Stimulated activated effector memory CD8-positive, alpha-beta T cell treated with anti-CD3 and anti-CD28 coated beads, Interleukin-12 subunit alpha, Interleukin-12 subunit beta, amount 100 ng/mL, for 72 hours (primary cell): ENCODE data around the gene MORF4L1.
"Not testable (repeated sequence)": the region's sequence is repeated elsewhere in the genome, so short reads cannot be mapped to it uniquely, and the experiment has no call there.

ENCODE experiments used
- ATAC-seq: fragments of 150-1000 bp; cut with Tn5 transposase; 2 replicates; pipeline ENCODE4 v1.10.0; 2021
- DNase-seq, 2 donors: peaks; one replicate each; pipeline ENCODE4 v3.0.0; 2021 to 2022; ENCODE audit warnings: low spot score in 2 of 2
- H3K27ac Mint-ChIP-seq: one replicate; pipeline ENCODE4 v1.8.0; 2022; ENCODE audit warnings: mild to moderate bottlenecking, mixed read lengths
- H3K36me3 Mint-ChIP-seq: one replicate; pipeline ENCODE4 v1.8.0; 2022; ENCODE audit warnings: mild to moderate bottlenecking, mixed read lengths
- H3K4me1 Mint-ChIP-seq: one replicate; pipeline ENCODE4 v1.8.0; 2022; ENCODE audit warnings: mixed read lengths
- H3K4me3 Mint-ChIP-seq: one replicate; pipeline ENCODE4 v1.8.0; 2022; ENCODE audit warnings: mild to moderate bottlenecking, mixed read lengths
- H3K9me3 Mint-ChIP-seq: one replicate; pipeline ENCODE4 v1.8.0; 2022; ENCODE audit warnings: mixed read lengths

MORF4L1 gene

DNA sequence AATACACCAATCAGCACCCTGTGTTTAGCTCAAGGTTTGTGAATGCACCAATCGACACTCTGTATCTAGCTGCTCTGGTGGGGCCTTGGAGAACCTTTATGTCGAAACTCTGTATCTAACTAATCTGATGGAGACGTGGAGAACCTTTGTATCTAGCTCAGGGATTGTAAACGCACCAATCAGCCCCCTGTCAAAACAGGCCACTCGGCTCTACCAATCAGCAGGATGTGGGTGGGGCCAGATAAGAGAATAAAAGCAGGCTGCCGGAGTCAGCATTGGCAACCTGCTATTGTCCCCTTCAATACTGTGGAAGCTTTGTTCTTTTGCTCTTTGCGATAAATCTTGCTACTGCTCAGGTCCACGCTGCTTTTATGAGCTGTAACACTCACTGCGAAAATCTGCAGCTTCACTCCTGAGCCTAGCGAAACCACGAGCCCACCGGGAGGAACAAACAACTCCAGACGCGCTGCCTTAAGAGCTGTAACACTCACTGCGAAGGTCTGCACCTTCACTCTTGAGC is 25.2 kb upstream of the MORF4L1 start:
- not testable (repeated sequence) for H3K27ac Mint-ChIP-seq, H3K4me3 Mint-ChIP-seq, ATAC-seq, DNase-seq, H3K9me3 Mint-ChIP-seq, H3K4me1 Mint-ChIP-seq, H3K36me3 Mint-ChIP-seq

GRCh38 chr15:78850352-78850751 is 22.3 kb upstream of the MORF4L1 start:
- DNase-seq (no peak), ATAC-seq (no peak)
- Mint-ChIP-seq H3K9me3 (no peaks in the 10 kb centered on the region), H3K27ac (no peak overlapping the region), H3K4me1 (no peaks in the 10 kb centered on the region), H3K36me3 (no peaks in the 10 kb centered on the region), H3K4me3 (no peak overlapping the region)

DNA sequence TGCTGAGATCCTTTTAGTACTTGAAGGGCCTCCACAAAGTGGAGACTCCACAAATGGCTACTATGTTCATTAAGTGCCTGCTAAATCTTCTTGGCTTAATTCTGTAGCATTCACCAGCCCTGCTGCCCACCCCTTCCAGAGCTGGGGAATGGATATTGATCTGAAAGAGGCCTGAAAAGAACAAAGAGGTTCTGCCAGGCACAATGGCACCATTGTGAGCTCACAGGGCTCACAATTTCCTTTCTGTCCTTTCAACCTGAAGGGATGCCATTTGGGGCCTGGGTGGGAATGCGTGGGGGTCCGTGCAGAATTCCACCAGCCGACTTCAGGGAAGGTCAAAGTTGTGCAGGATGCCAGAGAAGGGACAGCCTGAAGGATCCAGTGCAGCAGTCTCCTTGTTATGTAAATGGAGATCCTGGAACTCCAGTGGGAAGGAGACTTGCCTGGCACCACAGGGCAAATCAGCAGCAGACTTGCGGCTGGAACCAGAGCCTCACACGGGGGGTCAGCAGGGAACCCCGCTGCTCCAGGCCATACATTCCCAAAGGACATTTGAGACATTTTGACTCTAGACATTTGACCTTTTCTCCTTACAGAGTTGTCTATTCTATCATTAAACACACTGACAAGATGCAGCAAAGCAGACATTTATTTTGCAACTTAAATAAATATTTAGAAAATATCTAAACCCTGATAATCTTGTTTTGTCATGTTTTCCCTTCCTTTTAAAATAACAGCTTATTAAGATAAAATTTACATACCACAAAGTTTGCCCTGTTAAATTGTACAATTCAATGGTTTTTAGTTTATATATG is 21.5 kb upstream of the MORF4L1 start:
- no peaks in the 10 kb centered on the region for H3K9me3 Mint-ChIP-seq
- no peak for ATAC-seq
- no peaks in the 10 kb centered on the region for H3K4me1 Mint-ChIP-seq
- H3K4me3 Mint-ChIP-seq: no peak overlapping the region
- no peaks in the 10 kb centered on the region for H3K36me3 Mint-ChIP-seq
- no peak for DNase-seq
- no peak overlapping the region for H3K27ac Mint-ChIP-seq

DNA sequence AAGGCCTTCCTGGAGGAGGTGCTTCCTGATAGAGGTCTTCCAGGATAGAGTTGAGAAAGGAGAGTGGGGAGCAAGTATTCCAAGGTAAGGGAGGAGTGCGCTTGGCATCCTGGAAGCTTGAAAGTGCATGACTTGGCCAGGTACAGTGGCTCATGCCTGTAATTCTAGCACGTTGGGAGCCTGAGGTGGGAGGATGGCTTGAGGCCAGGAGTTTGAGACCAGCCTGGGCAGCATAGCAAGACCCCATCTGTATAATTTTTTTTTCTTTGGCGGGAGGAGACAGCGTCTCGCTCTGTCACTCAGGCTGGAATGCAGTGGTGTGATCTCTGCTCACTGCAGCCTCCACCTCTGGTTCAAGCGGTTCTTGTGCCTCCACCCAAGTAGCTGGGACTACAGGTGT is 19.2 kb upstream of the MORF4L1 start:
- H3K27ac Mint-ChIP-seq: no peak overlapping the region
- H3K36me3 Mint-ChIP-seq: no peaks in the 10 kb centered on the region
- no peaks in the 10 kb centered on the region for H3K9me3 Mint-ChIP-seq
- no peak for DNase-seq
- H3K4me3 Mint-ChIP-seq: no peak overlapping the region
- no peaks in the 10 kb centered on the region for H3K4me1 Mint-ChIP-seq
- ATAC-seq: no peak

DNA sequence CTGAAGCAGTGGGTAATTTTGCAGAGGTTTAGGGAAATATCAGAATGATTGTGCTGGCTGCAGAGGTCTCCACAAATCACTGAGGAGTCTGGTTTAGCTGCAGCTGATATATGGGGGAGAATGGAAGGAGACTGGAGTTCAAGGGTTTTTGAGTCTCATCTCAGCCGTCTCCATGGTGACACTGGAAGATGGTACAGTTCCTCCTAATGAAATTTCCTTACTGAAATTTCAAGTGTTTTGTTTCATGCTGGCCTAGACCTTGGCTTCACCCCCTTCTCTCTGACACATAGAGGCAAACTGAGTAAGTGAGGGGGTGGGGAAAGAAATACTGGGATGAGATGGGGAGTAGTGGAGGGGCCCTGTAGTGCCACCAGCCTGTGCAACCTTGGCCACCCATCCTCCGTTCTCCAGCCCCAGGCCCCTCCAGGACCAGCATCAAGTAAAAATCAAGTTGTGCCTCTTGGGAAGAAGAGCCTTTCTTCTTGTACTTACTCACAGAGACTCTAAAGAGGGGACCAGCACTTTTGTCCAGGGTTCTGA is 17.8 kb upstream of the MORF4L1 start:
- H3K36me3 Mint-ChIP-seq: peaks cover 2% of the 10 kb centered on the region
- ATAC-seq: no peak

GRCh38 chr15:78855746-78856145 is 16.9 kb upstream of the MORF4L1 start:
- ATAC-seq (no peak), DNase-seq (no peak)
- H3K27ac Mint-ChIP-seq: no peak overlapping the region
- peaks cover 10% of the 10 kb centered on the region for H3K36me3 Mint-ChIP-seq
- H3K4me3 Mint-ChIP-seq: no peak overlapping the region
- no peaks in the 10 kb centered on the region for H3K9me3 Mint-ChIP-seq
- H3K4me1 Mint-ChIP-seq: peaks cover 8% of the 10 kb centered on the region

More for the DNA sequence above, 17.8 kb upstream of the MORF4L1 start:
- no peak for DNase-seq
- H3K4me3 Mint-ChIP-seq: no peak overlapping the region
- no peaks in the 10 kb centered on the region for H3K9me3 Mint-ChIP-seq
- H3K27ac Mint-ChIP-seq: no peak overlapping the region
- peaks cover 2% of the 10 kb centered on the region for H3K4me1 Mint-ChIP-seq

DNA sequence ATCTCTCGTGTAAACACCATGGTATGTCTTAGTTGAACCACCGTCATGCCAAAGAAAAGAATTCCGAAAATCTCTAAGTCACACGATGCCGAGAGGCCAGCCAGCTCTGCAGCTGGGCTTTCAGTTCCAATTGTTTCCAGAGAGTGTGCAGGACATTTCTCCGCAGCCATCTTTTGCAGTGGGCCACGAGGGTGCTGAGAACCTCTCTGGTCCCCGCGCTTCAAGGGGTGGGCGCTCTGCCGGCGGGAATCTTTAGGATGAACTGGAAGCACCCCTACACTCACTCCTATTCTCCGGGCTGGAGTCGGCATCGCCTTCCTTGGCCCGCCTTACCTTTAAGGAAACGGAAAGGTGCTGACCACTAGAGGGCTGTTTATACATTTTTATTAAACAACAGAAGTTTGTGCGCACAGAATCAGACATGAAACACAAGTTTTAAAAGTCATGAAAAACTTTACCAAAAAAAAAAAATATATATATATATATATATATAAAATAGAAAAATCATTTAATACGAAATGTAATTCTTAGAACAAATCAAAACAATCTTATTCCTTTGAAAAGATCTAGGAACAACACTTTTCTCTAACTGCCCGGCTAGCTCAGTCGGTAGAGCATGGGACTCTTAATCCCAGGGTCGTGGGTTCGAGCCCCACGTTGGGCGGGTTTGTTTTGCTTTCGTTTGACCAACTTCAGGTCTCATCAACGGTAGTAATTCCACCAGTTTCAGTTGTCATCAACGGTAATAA is 12.5 kb upstream of the MORF4L1 start:
- ATAC-seq: peak; percentile 97
- H3K36me3 Mint-ChIP-seq: peaks cover 12% of the 10 kb centered on the region
- H3K27ac Mint-ChIP-seq: peak overlapping the region; percentile 96
- peak overlapping the region; percentile 68 for H3K4me3 Mint-ChIP-seq
- peaks cover 8% of the 10 kb centered on the region for H3K4me1 Mint-ChIP-seq
- DNase-seq: peak; percentile 56 to 88
- H3K9me3 Mint-ChIP-seq: no peaks in the 10 kb centered on the region

DNA sequence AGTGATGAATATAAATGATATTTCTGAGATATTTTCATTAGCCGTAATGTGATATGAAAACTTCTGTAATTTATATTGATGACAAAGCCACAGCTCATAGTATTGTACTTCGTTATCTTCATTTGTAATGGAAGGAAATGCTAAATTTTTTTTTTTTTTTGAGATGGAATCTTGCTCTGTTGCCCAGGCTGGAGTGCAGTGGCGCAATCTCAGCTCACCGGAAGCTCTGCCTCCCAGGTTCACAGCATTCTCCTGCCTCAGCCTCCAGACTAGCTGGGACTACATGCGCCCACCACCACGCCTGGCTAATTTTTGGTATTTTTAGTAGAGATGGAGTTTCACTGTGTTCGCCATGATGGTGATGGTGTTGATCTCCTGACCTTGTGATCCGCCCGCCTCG is 7.1 kb upstream of the MORF4L1 start:
- not testable (repeated sequence) for H3K36me3 Mint-ChIP-seq, H3K4me3 Mint-ChIP-seq

GRCh38 chr15:78866031-78866430 is 6.7 kb upstream of the MORF4L1 start:
- H3K4me1 Mint-ChIP-seq, ATAC-seq, H3K9me3 Mint-ChIP-seq, H3K4me3 Mint-ChIP-seq, H3K36me3 Mint-ChIP-seq, H3K27ac Mint-ChIP-seq, DNase-seq: not testable (repeated sequence)

More for the DNA sequence above, 7.1 kb upstream of the MORF4L1 start:
- not testable (repeated sequence) for ATAC-seq, H3K4me1 Mint-ChIP-seq, DNase-seq, H3K9me3 Mint-ChIP-seq, H3K27ac Mint-ChIP-seq

- Mint-ChIP-seq H3K27ac (no peak overlapping the region), H3K4me3 (no peak overlapping the region), H3K9me3 (no peaks in the 10 kb centered on the region), H3K36me3 (no peaks in the 10 kb centered on the region), H3K4me1 (peaks cover 6% of the 10 kb centered on the region)
- ATAC-seq (no peak), DNase-seq (no peak)
Measured at GRCh38 chr15:78866803-78867202, 5.9 kb upstream of the MORF4L1 start.

DNA sequence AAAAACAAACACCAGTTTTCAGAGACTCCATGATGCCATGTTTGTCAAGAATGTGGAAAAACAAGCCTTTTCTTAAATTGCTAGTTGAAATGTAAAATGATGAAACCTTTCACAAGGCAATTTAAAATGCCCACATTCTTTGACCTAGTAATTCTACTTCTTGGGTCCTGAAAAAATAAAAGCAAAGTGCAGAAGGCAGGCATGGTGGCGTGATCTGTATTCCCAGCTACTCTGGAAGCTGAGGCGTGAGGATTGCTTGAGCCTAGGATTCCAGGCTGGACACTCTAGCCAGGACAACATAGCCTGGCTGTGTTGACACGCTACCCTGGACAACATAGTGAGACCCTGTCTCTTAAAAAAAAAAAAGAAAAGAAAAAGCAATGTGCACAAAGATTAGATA is 4.3 kb upstream of the MORF4L1 start:
- no peak overlapping the region for H3K27ac Mint-ChIP-seq
- no peak for ATAC-seq
- peaks cover 11% of the 10 kb centered on the region for H3K4me1 Mint-ChIP-seq
- no peaks in the 10 kb centered on the region for H3K9me3 Mint-ChIP-seq
- no peak overlapping the region for H3K4me3 Mint-ChIP-seq
- peaks cover 13% of the 10 kb centered on the region for H3K36me3 Mint-ChIP-seq
- DNase-seq: no peak

DNA sequence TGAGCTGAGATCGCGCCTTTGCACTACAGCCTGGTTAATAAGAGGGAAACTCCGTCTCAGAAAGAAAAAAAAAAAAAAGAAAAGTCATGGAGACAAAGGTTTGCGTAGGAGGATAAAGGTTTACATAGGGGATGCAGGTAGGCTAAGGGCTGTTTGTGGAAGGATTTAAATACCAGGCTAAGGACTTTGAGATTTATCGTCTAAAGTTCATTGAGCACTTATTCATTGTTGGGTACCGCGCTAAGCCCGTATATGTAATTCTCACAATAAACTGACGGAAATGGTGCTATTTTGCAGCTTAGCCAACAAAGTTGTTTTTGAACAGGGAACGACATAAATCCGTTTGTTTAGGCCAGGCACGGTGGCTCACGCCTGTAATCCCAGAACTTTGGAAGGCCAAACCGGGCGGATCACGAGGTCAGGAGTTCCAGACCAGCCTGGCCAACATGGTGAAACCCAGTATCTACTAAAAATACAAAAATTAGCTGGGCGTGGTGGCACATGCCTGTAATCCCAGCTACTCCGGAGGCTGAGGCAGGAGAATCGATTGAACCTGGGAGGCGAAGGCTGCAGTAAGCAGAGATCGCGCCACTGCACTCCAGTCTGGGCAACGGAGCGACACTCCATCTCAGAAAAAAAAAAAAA is 1.1 kb upstream of the MORF4L1 start:
- Mint-ChIP-seq H3K27ac (peak overlapping the region; percentile 100), H3K4me1 (peaks cover 28% of the 10 kb centered on the region), H3K4me3 (peak overlapping the region; percentile 97), H3K36me3 (peaks cover 45% of the 10 kb centered on the region)
- ATAC-seq, H3K9me3 Mint-ChIP-seq, DNase-seq: not testable (repeated sequence)

DNA sequence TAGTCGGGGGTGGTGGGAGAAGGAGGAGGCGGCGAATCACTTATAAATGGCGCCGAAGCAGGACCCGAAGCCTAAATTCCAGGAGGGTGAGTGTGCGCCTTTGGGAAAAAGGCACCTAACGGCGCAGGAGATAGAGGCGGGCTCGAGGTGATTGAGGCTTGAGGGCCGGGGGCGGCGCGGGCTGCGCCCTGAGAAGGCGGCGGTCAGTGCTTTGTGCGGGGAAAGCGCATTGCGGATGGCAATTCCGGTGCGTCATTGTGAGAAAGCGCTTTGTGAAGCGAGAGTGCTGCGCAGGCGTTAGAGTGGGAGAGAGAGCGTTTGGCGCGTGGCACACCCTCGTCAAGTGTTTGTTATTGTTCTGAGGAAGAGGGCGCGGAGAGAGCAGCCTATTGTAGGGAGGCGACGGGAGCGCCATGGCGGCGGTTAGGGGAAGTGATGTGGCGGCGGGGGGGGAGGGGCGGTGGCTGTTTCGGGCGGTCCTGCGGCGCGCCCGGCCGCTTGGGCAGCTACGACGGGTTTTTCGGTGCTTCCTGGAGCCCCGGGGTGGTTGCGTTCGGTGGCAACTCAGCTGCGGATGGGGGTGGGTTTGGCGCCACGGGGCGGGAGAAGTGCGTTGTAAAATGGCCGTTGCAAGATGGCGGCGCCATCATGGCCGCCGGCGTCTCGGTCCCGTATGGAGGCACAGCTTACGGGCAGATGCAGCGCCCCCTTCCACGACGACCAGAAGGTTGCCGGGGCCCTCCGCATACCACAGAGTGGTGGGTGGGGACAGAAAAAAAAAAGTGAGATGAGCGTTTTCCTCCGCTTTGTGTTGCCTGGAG is 492 bp downstream of the MORF4L1 start:
- H3K27ac Mint-ChIP-seq: peak overlapping the region; percentile 100
- H3K4me1 Mint-ChIP-seq: peaks cover 39% of the 10 kb centered on the region
- H3K4me3 Mint-ChIP-seq: peak overlapping the region; percentile 97
- no peaks in the 10 kb centered on the region for H3K9me3 Mint-ChIP-seq
- peak; percentile 76 to 94 for DNase-seq
- ATAC-seq: peak; percentile 84
- peaks cover 61% of the 10 kb centered on the region for H3K36me3 Mint-ChIP-seq
